Activated gamma-delta T cell treated with anti-CD3 and anti-CD28 coated beads, Interleukin-2, amount 50 U/mL, for 16 hours (primary cell): ENCODE results near the gene WNK1.
"Not testable (repeated sequence)": the region's sequence is repeated elsewhere in the genome, so short reads cannot be mapped to it uniquely, and the experiment has no call there.

Source experiments
- DNase-seq: peaks from one replicate; pipeline ENCODE4 v3.0.0-alpha.2; 2020; ENCODE audit warnings: low read depth

Gene WNK1

DNA sequence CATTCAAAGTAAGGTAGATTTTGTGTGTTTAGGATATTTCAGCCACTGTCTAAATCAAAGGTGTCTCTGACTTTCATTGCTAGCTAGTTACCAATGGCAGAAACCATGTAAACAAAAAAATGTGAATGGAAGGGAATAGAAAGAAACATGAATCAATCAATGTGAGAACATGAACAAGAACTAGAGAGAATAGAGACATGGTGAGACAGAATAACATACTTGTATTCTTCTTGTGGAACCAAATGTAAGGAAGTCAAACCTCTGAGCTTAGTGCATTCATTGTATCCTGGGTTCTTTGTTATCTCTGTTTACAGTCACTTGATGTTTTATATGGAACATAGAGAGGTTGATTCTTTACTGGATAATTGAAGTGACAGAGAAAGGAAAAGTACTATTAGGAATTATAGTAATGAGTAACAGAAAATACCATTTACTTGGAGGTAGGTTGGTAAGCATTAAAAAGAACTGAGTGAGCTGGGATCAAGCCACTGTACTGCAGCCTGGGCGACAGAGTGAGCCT lies 2.6 kb upstream of the WNK1 start:
- DNase-seq = no peak

- DNase-seq = no peak
Measured at GRCh38 chr12:750366-751191, 1.8 kb upstream of the WNK1 start.

DNA sequence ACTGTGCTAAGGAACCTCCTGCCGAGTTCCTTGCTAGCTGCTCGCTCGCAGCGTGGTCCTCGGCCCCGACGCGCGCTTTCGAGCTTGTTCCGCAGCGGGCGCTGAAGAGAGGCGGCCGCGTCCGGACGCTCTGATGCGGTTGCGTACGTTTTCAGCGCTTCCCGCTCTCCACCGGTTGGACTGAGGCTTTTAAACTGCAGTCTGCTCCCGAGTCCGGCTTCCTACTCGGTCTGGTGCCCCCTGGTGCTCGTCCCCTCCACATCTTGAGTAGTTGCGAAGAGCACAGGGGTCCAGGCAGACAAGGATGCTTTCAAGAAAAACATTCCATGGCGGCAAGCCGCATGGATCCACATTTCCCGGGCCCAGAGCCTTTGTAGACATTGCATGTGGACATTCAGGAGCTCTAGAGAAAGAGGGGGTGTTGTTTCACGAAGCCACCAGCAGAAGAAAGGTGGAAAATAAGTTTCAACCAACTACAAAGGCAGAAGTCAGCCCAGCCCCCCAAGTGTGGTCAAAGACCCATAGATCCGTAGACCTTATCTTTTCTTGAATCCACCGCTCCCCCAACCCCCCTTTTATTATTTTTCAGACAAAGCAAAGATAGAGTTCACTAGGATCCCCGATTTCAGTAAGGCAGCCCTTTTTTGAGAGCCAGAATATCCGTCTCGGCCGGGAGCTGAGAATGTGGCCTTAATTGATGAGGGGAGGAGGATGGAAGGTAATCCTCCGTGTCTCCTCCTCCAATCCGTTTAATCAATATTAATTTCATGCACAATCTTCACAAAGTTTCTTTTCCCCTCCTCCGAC lies 984 bp upstream of the WNK1 start:
- peak; percentile 74 for DNase-seq

DNA sequence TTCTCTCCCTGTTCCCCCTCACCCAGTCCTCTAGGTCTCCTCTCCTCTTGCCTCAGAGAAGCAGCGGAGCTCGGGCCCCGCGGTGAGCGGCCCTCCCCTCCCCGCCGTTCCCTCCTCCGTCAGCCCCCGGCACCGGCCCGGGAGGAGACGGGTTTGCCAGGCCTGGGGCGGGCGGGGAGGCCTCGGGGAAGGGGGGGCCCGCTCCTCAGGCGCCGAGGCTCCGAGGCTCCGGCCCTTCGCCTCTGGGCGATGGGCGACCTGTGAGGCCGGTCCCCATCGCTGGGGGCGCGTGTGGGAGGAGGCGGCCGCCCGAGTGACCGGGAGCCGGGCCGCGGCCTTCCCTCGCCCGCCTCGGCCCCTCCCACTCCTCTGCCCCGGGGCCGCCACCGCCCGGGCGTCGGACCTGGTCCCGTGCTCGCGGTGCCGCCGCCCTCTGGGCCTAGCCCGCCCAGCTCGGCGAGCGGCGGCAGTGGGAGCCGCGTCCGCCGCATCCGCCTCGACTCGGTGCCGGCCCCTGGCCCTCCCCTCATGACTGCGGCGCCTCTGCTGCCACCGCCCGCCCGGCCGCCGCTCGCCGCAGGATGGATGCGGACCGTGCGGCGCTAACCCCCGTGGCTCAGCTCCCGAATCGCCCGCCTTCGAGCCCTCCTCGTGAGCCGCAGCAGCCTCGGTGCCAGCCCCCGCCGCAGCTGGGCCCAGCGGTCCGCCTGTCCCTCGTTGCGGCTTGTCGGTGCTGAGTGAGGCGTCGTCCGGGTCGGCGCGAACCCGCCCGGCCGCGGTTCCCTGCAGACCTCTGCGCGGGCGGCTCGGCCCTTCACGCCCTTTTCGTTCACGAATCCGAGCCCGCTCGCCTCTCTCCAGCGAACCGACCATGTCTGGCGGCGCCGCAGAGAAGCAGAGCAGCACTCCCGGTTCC lies 574 bp downstream of the WNK1 start:
- peak; percentile 7 for DNase-seq

- DNase-seq = peak; percentile 27
Measured at GRCh38 chr12:753611-754472, 1.5 kb downstream of the WNK1 start.

GRCh38 chr12:754473-754820 lies 2.1 kb downstream of the WNK1 start:
- no peak for DNase-seq

- no peak for DNase-seq
Measured at GRCh38 chr12:754851-755562, 2.6 kb downstream of the WNK1 start.

- no peak for DNase-seq
Measured at GRCh38 chr12:759628-760027, 7.2 kb downstream of the WNK1 start.

GRCh38 chr12:761256-761655 lies 8.9 kb downstream of the WNK1 start:
- DNase-seq = no peak

DNA sequence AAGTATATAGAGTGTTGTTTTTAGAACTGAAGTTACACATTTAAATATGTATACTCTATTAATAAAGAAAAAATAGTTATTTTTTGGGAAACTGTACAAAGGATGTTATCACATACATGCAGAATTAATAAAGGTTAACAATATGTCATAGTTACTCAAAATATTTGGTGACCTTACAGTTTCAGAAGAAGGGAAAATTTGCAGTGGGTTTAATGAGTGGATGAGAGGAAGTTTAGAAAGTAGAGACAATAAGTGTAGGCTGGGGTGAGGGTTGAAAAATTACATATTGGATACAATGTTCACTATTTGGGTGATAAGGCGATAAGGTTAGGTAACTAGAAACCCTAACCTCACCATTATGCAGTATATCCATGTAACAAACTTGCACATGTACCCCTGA lies 13.5 kb downstream of the WNK1 start:
- no peak for DNase-seq

GRCh38 chr12:768434-768833 lies 16.1 kb downstream of the WNK1 start:
- no peak for DNase-seq

GRCh38 chr12:770479-770878 lies 18.1 kb downstream of the WNK1 start:
- no peak for DNase-seq

DNA sequence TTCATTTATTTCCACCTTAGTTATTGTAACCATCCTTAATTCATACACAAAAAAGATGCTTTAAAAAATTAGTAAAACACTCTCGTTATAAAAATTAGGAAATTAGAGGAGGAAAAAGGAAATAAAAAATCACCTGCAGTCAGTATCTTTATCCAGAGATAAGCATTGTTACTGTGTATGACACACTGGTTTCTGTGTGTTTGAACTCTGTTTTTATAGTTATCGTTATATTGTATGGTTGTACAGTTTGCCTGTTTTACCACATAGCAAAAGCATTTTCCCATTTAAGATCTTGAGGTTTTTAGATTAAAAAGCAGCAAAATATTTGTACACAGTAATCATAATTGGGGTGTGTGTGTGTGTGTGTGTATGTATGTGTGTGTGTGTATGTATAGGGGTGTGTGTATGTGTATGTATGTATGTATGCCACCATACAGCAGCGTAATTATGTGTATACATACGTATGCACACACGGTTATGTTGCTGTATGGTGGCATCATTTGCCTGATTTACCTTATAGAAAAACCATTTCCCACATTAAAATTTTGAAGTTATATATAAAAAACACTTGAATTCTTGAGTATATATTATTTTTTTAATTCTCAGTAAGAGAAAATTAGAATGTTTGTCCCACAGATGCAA lies 19.8 kb downstream of the WNK1 start:
- DNase-seq = no peak

GRCh38 chr12:774051-774614 lies 21.8 kb downstream of the WNK1 start:
- no peak for DNase-seq

DNA sequence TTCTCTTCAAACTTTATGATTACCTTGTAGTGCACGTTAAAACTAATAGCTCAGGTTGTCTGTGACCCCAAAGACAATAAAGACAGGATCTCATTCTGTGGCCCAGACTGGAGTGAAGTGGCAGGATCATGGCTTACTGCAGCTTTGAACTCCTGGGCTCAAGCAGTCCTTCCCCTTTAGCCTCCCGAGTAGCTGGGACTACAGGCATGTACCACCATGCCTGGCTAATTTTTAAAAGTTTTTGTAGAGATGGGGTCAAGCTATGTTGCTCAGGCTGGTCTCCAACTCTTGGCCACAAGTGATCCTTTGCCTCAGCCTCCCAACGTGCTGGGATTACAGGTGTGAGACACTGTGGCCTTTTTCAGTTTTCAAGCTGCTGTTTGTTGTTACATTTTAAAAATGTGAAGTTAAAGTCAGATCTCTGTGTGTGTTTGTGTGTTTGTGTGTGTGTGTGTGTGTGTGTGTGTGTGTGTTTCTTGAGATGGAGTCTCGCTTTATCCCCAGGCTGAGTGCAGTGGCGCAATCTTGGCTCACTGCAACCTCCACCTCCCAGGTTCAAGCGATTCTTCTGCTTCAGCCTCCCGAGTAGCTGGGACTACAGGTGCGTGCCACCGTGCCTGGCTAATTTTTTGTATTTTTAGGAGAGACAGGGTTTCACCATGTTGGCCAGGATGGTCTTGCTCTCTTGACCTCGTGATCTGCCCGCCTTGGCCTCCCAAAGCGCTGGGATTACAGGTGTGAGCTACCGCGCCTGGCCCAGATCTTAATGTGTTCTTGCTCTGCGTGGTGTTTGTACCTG lies 23.8 kb downstream of the WNK1 start:
- not testable (repeated sequence) for DNase-seq

DNA sequence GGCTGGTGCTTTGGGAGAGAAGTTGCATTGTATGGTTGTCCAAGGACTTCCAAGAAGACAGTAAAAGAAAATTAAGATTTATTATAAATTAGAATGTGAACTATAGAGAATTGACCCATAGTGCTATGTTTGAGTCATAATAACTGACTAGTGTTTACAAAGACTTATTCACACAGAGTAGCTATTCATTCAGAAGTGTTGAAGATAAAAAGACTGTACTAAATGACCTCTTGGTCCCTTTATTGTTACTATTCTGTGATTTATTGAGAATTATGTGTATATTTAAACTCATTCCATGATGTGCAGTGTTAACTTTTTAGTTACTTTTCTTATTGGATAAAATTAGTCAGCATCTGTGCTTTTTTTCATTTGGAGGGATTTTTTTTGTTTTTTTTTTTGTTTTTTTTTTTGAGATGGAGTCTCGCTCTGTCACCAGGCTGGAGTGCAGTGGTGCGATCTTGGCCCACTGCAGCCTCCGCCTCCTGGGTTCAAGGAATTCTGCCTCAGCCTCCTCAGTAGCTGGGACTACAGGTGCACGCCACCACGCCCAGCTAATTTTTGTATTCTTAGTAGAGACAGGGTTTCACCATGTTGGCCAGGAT lies 24.5 kb downstream of the WNK1 start:
- DNase-seq = not testable (repeated sequence)

DNA sequence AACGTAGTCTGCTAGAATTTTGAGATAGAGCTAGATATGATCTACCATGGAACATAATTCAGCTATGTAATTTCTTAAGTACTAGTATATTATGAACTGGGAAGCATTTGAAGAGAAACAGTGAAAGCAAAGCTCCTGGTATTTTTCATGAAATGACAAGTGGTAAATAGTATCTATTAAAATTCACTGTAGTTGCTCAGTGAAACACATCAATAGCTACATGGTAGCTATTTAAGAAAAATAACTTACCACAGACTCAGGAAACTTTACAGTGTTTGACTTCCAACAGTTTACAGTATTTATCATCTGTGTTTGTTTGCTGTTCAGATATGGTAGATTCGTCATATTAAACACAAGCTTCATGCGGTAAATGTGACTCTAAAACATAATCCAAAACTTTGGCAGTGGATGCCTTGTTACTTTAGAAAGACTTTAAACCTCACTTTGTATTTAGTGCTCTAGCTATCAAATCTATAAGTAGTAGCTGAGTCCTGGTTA lies 25.2 kb downstream of the WNK1 start:
- no peak for DNase-seq

DNA sequence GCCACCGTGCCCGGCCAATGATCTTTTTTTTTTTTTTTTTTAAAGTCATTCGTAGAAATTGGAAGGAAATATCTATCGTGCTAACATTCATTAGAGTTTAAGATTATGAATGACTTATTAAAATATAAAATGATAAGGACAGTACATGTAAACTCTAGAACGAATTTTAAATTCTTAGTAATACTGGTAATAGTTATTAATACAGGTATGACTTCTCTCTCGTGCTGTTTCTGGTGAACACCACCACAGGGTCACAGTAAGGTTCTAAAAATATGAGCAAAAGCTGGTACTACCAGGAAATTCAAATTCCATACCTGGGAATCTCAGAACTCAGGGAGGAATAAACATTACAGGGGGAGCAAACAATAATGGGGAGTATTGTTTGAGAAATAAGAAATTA lies 26.2 kb downstream of the WNK1 start:
- DNase-seq = no peak
